Stomach (tissue), 4 donors: ENCODE measurements around the gene PDSS2.

ENCODE experiments used
- CTCF ChIP-seq, 7 experiments: fragments of 450-650 bp in 4 of 7; fragments of 200-600 bp in 3 of 7; sonication (generic) in 3 of 7; IDR thresholded peaks; one replicate each; pipeline ENCODE4 v1.5.1; 2016 to 2019; ENCODE audit warnings: antibody characterized with exemption in 7 of 7, control low read depth in 2 of 7, mild to moderate bottlenecking in 1 of 7
- POLR2A ChIP-seq, 4 donors: fragments of 450-650 bp; IDR thresholded peaks; one replicate each; pipeline ENCODE4 v1.6.1; 2016; ENCODE audit warnings: antibody characterized with exemption in 4 of 4, control low read depth in 2 of 4, mild to moderate bottlenecking in 1 of 4, moderate library complexity in 1 of 4

- TF ChIP-seq CTCF (IDR thresholded peaks at IDR 0.05) (no peak), POLR2A (IDR thresholded peaks at IDR 0.05) (no peak)
Observed at GRCh38 chr6:107121964-107122495, 337.3 kb downstream of the PDSS2 start.
